GM18502 (cell line): ENCODE data around the gene APPL1.

Experiments
- ATAC-seq: cut with Tn5 transposase; IDR thresholded peaks from one replicate; pipeline ENCODE4 v1.9.1; 2021; ENCODE audit warnings: mild to moderate bottlenecking; ENCODE audit not compliant: unreplicated experiment, poor library complexity

APPL1 gene, protein sequence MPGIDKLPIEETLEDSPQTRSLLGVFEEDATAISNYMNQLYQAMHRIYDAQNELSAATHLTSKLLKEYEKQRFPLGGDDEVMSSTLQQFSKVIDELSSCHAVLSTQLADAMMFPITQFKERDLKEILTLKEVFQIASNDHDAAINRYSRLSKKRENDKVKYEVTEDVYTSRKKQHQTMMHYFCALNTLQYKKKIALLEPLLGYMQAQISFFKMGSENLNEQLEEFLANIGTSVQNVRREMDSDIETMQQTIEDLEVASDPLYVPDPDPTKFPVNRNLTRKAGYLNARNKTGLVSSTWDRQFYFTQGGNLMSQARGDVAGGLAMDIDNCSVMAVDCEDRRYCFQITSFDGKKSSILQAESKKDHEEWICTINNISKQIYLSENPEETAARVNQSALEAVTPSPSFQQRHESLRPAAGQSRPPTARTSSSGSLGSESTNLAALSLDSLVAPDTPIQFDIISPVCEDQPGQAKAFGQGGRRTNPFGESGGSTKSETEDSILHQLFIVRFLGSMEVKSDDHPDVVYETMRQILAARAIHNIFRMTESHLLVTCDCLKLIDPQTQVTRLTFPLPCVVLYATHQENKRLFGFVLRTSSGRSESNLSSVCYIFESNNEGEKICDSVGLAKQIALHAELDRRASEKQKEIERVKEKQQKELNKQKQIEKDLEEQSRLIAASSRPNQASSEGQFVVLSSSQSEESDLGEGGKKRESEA

DNA sequence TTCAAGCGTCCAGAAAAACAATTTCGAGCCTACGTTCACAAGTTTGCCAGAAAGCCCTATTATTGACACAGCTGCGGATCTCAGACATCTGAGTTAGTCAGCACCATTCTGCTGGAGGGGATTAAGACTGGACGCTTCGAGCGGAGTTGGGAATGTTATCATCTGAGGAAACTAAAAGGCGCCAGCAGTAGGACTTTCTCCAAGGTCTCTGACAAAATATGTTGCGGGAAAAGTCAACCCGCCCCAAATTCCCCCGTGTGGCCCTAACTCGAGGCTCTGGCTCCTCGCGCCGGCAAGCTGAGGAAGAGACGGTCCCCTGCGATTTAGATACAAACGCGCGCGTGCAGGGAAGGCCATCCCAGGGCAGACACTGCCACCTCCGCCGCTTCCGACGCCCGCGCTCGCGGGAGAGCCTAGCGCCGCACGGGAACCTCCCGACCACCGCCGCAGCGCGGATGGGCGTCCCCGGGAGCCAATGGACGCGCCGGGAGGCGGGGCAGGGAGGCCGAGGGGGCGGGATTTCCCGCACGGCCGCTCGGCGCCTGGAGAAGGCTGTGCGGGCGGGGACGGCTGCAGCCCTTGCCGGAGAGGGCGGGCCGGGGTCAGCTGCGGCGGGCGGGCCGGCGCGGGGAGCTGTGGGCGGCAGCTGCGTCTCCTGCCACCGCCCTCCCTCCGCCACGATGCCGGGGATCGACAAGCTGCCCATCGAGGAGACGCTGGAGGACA, at the start of gene APPL1:
APPL1 (plus strand) TSS at position 526 of the 726 bp plus-strand sequence; CDS start at position 681, 155 bp downstream.
- peak; percentile 88 for ATAC-seq

DNA sequence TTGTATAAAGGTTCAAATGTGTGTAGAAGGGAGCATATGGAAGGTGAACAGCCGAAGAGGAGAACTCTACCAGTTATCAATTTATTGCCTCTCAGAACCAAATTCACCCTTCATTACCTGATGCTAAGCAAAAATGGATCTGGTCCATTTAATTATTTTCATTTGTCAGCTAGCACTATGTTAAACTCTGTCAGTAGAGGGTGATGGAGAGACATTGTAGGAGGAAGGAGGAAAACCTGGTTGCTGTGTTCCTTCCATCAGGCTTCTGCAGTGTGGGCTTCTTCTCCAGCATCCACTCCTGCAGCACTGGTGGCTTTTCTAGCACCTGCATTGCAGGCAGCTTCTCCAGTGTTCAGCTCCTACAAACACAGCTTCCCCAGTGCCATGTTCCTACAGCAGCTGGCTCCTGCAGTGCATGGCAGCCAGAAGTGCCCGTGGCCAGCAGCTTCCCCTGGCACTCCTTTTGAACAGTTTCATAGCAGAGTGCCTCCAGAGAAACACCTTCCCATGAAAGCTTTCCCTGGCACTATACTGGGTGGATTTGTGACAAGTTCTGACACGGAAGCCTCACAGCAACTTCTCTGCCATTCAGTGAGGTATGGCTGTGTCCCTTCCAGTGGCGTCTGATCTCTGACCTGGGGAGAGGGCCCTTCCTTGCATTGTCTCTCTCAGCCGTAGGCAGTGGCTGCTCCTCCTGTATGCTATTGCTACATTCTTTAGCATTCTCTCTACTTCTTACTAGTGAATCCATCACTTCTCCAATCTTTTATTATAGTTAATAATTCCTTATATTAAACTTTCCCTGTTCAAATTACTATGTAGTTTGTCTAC, 47.7 kb upstream of the APPL1 start:
- ATAC-seq, result no peak

DNA sequence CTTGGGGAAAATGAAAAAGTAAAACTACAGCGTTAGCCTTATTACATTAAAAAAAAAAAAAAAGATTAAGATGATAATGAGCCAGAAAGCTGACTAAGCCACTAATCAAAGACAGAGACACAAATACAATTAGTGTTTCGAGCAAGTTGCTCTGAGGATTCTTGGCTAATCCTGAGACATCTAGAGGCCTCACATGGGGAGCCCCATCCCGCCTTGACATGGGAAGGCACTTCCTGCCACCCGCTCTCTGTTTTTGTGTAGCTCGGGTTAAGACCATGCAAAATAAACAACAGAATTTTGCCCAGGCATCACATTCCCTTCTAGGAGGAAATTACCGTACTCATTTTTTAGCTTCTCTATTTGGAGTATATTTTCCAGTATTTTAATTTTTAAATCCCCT, 43.0 kb upstream of the APPL1 start:
- ATAC-seq, result no peak

DNA sequence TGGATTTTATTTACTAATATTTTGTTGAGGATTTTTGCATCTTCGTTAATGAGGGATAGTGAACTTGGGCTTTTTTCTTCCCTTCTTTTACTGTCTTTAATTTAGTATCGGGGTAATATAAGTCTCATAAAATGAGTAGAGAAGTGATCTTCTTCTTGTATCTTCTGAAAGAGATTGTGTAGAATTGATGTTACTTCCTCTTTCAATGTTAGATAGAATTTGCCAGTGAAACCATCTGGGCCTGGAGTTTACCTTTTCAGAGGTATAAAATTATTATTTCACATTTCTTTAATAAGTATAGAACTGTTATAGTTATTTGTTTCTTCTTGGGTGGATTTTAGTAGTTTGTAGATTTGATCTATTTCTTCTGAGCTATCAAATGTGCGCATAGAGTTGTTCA, 35.5 kb upstream of the APPL1 start:
- no peak for ATAC-seq

DNA sequence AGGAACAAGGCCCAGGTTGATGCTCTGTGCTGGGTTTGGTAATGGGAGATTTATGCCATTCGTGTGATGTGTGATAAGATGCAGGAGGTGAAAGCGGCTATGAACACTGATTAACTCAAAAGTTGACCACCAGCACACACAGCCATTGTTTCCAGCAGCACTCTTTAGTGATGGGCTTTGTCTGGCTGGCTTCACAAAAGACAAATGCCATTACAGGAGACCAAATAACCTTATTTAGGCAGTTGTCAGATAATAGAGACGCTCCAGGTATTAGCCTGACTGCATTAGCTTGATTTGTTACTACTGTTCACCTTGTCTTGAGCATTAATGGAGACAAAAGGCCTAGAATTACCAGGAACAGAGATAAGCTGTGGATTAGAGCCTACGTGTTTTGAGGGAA, 32.9 kb upstream of the APPL1 start:
- ATAC-seq, result no peak

DNA sequence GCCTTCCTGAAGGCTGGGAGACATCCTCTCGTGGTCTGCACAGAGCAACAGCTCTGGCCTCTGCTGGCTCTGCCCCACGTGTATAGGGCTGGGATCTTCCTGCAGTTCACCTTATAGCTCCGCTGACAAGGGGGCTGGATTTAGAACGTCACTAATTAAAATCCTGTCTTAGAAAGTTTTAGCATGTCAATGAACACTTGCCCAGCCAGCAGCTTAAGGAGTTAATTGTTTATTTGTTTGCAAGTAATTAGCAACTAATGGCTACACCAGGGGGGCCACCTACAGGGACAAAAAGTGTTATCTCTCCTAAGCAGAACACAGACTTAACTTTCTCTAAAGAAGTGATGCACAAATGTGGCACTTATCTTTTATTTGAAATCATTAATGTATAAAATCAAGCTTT, 27.6 kb upstream of the APPL1 start, which contains the start of gene HESX1:
HESX1 (minus strand) TSS at position 84 of the 403 bp plus-strand sequence; CDS start at position 24, 60 bp downstream.
- no peak for ATAC-seq

DNA sequence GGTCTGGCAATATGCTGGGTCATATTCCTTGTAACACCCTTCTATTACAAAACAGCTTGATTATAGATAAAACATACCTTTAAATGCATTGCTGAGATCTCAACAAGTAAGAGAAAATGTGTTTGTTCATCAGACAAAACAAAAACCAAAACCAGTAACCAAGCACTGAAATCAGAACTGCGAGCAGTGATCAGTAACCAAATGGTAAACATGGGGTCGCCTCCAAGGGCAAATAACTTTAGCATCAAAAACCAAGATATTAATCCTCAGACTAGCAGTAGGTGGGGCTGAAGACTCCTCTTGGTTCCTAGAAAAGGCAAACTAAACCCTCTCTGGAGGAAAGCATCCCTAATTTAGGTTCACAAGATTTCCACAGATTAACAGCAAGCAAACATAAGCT, 21.1 kb upstream of the APPL1 start:
- no peak for ATAC-seq

DNA sequence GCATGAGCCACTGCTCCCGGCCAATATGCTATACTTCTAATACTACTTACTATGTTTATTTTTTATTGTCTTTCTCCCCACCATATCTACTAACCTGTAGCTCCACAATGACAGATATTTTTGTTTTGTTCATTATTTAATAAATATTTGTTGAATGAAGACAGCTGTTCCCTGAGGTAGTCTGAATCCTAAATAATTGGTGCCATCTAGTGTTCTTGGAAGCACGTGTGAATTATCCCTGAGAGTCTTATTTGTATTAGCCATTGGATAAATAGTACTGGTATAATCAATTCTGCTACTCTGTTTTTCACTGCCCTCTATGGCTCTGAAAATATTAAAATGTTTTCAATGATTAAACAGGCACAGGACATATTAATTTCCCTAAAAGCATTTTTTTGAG, 5.6 kb upstream of the APPL1 start:
- ATAC-seq, result no peak

DNA sequence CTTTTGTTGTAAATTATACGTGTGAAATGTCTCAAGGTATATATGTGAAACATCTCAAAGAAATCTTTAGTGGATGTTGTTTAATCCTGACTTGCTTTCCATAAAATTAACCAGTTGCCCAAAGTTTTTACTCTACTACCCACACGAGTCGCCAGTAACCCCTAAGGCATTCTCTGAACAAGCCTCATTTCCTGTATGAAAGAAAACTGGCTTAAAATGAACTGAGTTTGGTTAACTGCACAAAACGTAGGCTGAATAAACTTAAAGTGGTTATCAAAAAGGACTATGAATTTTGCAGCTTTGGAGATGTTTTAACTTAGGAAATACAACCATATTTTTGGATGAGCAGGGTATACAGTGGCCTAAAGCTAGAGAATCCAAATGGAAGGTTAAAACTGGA, 2.7 kb upstream of the APPL1 start:
- ATAC-seq, result no peak

DNA sequence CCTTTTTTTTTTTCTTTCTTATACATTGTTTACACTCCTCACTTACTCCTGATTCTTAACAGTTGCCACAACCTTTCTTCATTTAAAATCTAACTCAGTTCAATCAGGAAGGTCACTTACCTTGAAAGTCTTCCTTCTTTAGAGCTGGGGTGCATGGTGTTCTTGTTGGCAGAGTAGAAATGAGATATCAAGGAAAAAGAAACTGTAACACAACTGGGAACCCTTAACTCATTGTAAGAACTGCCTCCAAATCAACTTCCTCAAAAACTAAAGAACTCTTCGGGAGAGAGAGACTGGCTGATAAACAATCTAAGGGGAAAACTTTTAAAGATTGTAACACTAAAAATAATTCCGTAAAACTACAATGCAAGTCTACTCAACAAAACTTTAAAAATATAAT, 1.4 kb upstream of the APPL1 start:
- no peak for ATAC-seq

DNA sequence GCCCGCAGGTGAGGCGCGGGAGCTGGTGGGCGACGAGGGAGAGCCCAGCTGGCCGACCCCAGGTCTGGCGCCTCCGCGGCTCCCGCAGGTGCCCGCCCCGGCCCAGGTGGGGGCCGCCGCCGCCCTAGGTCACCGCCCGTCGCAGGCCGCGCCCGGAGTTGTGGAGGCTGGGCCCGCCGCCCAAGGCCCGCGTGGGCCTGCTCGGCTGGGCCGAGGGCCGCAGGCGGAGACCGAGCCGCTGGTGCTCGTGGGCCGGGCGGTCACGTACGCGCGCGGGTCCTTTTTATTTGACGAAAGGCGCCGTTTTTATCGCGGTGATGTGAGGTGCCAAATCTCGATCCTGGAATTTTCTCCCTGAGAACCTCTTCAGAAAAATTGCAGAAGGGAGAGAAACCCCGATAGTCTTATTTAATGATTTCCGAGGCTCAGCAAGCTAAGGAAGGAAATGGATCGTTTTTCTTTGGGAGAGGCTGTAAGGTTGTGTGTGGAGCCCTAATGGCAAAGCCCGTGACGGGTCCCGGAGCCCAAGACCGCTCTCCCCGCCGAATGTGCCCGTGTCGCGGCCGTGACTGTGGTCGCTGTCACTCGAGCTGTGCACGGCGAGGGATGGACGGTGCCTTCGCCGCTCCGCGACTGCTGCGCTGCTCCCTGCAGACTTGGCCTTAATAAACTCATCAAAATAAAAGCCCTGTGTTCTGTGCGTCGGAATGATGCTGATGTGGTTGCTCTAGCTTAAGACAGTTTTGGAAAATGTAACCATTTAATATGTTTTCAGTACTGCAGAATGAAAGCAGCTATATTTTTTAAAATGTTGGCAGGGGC, 612 bp downstream of the APPL1 start:
- ATAC-seq, result peak; percentile 46

DNA sequence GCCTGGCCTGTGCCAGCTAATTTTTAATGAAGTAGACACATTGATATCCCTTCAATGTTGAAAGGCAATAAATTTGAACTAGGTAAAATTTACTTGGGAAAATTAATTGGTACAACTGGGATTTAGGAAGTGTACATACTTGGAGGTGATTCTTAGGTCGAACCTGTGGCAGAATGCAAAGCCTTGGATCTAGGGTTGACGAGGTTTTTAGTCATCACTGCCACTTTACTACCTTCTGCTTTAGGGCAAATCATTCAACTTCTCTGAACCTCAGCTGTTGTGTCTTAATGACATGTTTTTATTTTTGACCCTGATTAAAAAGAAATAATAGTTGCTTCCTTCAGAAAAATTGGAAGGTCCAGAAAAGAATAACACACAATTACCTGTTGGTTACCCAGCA, 2.5 kb downstream of the APPL1 start:
- no peak for ATAC-seq

DNA sequence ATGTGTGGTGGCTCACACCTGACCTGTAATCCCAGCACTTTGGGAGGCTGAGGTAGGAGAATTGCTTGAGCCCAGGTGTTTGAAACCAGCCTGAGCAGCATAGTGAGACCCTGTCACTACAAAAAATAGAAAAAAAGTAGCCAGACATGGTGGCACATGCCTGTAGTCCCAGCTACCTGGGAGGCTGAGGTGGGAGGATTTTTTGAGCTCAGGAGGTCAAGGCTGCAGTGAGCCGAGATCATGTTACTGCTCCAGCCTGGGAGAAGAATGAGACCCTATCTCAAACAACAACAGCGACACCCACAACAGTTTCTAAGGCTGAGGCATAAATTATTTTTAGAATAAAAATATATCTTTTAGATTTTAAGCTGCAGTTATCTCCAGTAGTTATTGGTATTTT, 6.3 kb downstream of the APPL1 start:
- ATAC-seq, result no peak

DNA sequence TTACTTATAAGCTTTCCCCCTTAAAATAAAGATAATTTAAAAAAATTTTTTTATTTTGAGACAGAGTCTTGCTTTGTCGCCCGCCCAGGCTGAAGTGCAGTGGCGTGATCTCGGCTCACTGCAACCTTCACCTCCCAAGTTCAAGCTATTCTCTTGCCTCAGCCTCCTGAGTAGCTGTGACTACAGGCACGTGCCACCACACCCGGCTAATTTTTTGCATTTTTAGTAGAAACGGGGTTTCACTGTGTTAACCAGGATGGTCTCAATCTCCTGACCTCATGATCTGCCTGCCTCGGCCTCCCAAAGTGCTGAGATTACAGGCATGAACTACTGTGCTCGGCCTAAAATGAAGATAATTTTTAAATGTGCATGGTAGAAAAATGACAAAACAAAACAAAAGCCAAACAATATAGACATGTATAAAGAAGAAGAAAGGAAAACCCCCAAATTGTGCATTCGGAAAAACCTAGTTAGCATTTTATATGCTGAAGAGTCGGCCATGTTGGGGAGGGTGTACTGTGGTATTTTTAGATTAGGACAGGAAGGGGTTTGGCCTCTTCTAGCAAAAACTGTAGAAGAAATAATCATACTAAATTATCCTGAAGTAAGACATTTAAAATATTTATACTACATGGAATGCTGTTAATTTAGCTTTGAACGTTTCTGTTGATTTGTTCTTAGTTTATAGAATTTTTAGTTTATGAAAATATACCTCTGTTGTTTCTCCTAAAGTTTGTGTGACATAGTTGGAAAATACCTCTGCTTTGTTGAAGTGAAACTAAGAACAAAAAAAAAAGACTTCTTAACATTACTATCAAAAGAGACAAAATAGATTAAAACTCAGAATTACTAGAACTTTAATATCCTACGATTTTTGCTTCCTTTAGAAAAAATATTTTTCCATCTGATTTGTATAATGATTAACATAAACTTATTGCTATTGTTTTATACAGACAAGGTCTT, 7.4 kb downstream of the APPL1 start:
- ATAC-seq, result peak; percentile 66

DNA sequence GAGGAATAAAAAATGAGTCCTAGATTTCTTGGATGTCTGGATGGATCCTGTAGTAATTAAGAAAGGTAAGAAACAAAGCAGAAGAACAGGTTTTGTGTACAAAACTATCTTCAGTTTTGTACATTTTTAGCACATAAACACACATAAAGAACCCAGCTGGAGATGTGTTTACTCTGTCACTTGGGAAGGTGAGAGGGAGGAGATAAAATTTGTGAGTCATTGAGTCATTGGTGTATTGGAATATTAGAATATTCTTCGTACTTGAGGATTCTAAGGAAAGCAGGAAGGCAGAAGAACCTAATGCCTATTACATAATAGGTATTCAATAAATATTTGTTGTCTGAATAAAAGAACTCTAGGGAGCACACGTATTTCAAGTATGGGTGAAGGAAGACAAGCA, 17.4 kb downstream of the APPL1 start:
- ATAC-seq, result no peak

DNA sequence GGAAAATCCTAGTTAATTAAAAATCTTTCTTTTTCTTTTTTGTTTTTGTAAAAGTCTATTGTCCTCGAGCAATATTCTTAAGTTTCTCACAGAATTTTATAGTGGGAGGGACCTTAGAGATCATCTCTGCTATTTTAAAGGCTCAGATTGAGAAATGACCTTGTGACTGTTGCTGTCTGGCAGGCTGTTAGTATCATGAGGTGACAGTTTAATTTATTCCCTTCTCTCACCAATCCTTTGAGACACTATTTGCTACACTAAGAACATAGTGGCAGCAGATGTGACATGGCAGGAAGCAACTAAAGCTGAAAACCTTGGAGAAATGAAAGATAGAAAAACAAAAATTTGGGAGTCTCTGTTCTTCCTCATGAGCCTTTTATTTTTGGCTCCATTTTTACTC, 24.9 kb downstream of the APPL1 start:
- no peak for ATAC-seq

DNA sequence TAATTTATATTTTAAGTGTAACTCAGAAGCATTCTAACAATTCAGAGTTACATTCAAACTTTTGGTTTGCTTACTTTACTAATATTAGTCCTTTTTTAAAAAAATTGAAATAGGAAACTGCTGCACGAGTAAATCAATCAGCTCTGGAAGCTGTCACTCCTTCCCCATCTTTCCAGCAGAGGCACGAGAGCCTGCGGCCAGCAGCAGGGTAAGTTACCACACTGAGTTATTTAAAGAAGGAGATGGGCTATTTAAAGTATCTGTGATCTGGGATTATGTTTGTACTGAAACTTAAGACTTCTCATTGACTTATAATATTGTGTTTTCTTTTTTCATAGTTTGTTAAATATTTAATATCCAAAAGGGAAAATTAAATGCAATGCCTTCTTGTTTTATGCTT, 29.3 kb downstream of the APPL1 start:
- no peak for ATAC-seq

DNA sequence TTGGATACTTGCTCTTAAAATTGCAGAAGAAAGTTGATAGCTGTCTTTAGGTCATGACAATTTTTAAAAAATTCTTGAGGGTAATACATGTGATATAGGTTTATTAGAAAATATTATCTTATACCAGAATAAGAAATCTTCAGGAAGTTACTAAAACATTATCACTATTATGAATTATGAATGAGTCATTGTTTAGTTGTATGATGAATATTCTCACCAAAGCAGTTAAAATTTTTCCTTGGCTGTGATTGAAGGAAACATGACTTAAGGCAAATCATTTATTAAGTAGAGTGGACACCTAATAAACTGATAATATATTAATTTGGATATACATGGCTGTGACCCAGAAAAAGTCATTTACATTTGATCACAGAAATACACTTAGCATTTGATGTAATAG, 30.1 kb downstream of the APPL1 start:
- no peak for ATAC-seq
